Stimulated activated naive CD4-positive, alpha-beta T cell (primary cell): ENCODE data around the gene SIL1.

ENCODE experiments used
- DNase-seq, 6 experiments: peaks; one replicate each; lab custom pipeline; 2025; lab: John Stamatoyannopoulos, UW

The SIL1 gene

GRCh38 chr5:138920181-138920580 is 278.0 kb downstream of the SIL1 start:
- no peak for DNase-seq

GRCh38 chr5:138918686-138919085 is 279.5 kb downstream of the SIL1 start:
- no peak for DNase-seq

GRCh38 chr5:138914338-138914737 is 283.8 kb downstream of the SIL1 start:
- no peak for DNase-seq

GRCh38 chr5:138913773-138914172 is 284.4 kb downstream of the SIL1 start:
- no peak for DNase-seq

- no peak for DNase-seq
Measured at GRCh38 chr5:138912093-138912492, 286.1 kb downstream of the SIL1 start.

DNA sequence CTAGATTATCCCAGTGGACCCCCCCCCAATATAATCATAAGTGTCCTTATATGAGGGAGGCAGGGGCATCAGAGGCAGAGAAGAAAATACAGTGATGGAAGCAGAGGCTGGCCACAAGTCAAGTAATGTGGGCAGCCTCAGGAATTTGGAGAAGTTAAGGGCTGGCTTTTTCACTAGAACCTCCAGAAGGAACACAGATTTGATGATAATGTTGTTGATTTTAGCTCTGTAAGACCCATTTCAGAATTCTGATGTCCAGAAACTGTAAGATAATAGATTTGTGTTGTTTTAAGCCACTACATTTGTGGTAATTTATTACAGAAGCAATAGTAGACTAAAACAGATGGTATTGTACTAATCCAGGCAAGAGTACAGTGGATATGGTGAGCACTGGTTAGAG is 286.7 kb downstream of the SIL1 start:
- DNase-seq: no peak

GRCh38 chr5:138910546-138911185 is 287.5 kb downstream of the SIL1 start:
- DNase-seq: no peak

GRCh38 chr5:138909734-138910133 is 288.4 kb downstream of the SIL1 start:
- DNase-seq: no peak

DNA sequence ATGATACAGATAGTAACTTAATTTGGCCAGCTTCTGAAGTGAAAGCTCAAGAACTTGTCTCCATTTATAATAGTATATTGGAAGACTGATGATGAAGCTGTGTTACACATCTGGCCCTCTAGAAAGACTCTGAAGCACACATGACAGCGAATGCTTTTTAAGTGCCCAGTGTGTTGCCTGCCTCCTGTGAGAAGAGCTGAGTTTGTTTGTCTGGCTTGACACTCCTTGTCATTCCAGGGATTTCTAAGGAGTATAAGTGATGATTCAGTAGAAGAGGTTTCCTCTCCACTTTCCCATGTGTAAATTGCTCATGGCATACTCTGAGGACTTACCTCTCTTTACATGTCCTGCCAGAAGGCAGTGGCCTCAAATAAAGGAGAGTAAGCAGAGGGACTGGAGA is 292.6 kb downstream of the SIL1 start:
- DNase-seq: no peak

DNA sequence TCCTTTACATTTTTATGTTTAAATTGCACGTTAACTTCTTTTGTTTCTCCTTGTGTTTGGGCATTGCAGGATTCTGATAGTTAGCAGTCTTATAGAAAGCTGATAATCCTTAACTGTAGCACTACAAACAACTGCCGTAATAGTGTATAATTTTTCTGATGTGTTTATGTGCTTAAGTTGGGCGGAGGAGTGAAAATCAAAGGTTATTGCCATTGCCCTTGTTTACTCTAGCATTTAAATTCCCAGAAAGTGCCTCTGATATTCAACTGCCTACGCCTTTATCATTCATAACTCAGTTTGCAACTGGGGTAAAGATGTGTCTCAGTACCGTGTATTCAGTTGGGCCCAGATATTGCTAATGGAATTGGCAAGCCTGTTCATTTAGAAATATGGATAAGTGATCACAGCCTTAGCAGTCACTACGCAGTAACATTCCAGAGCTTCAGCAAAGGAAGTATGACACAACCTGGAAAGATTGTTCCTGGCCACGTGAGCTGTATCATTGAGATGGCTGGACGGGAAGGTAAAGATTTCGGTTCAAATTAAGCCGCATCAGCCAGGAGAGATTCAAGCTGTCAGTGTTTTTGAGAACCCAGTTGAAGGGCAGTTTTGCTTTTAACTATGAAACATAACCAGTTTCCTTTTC is 294.9 kb downstream of the SIL1 start:
- no peak for DNase-seq

DNA sequence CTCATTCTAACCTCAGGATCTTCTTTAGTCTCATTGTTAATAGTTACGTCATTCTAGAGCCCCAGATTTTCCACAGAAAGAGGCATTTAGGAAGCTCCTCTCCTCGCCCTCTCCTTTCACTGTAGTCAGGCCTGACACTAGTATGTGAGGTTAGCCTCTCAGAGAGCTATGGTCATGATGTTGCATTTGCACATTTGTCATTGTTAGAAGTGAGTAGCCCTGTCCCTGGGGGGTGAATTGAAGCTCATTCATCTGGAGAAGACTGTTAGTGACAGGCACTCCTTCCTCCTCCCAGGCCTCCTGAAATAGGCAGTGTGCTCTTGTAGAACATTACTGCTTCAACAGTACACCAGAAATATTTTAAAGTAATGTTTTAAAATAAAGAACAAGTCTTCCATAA is 296.5 kb downstream of the SIL1 start:
- DNase-seq: no peak

DNA sequence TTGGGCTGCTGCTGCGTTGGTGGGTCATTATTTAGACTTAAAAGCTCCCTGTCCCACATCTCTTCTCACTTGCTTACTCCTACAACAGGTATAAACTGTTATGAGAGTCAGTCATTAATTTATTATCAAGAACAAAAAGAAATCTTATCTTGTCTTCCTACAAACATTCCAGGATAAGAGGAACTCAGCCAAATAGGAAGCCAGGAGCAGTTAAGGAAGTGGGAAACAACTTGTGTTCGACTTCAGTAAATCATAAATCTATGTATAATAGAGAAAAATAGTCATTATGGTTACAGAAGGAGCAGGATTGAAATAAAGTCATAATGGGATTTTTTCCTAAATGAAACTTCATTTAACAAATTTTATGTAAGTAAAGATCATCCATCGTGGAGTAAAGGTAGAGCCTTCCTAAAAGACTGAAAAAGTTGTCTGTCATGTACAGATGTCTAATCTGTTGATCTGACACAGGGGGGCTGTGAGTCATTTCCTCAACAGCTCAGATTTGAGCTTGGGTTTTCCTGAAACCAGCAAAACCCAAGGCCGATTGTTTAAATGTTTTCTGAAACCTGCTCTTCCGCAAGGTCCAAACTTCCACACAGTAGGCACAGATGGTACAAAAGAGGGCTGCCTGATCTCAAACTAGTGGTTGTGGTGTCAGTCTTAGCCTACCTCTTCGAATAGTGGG is 297.7 kb downstream of the SIL1 start:
- DNase-seq: no peak

DNA sequence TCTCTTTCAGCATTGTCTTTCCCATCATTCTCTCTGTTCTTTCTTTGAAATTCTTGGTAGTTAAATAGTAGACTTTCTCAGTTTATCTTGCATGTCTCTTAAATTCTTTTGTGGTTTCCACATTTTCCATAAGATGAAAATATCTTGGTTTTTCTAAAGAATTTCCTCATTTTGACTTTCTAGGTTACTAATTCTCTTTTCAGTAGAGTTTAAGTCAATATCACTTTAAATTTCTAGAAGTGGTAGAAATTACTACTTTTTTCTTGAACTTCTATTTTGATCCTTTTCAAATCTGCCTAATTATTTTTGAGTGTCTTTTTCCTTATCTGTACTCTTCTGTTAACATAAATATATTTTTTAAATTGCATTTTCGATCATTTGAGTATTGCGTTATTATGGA is 299.4 kb downstream of the SIL1 start:
- no peak for DNase-seq

- no peak for DNase-seq
Measured at GRCh38 chr5:138898299-138898698, 299.9 kb downstream of the SIL1 start.
